ENCODE data around the gene ZNF784.

Gene ZNF784

GRCh38 chr19:55621673-55622231, 2.6 kb downstream of the ZNF784 start:
- DNase-seq (ENCODE audit: low read depth, low spot score), result no peak

GRCh38 chr19:55621205-55621672, 3.1 kb downstream of the ZNF784 start:
- no peak for DNase-seq (ENCODE audit: low read depth, low spot score)

- no peak for DNase-seq (ENCODE audit: low read depth, low spot score)
Measured at GRCh38 chr19:55620410-55621204, 3.8 kb downstream of the ZNF784 start.

GRCh38 chr19:55619286-55619685, 5.1 kb downstream of the ZNF784 start:
- DNase-seq (ENCODE audit: low read depth, low spot score), result no peak

GRCh38 chr19:55618426-55618825, 5.9 kb downstream of the ZNF784 start:
- DNase-seq (ENCODE audit: low read depth, low spot score), result no peak

- no peak for DNase-seq (ENCODE audit: low read depth, low spot score)
Measured at GRCh38 chr19:55617426-55617825, 6.9 kb downstream of the ZNF784 start.

- DNase-seq (ENCODE audit: low read depth, low spot score), result no peak
Measured at GRCh38 chr19:55616395-55616875, 7.9 kb downstream of the ZNF784 start.

- no peak for DNase-seq (ENCODE audit: low read depth, low spot score)
Measured at GRCh38 chr19:55615543-55616394, 8.6 kb downstream of the ZNF784 start.

- DNase-seq (ENCODE audit: low read depth, low spot score), result no peak
Measured at GRCh38 chr19:55614711-55615542, 9.4 kb downstream of the ZNF784 start.

GRCh38 chr19:55613930-55614710, 10.2 kb downstream of the ZNF784 start:
- no peak for DNase-seq (ENCODE audit: low read depth, low spot score)

GRCh38 chr19:55613396-55613795, 11.0 kb downstream of the ZNF784 start:
- no peak for DNase-seq (ENCODE audit: low read depth, low spot score)

GRCh38 chr19:55611983-55612645, 12.3 kb downstream of the ZNF784 start:
- DNase-seq (ENCODE audit: low read depth, low spot score), result no peak

- DNase-seq (ENCODE audit: low read depth, low spot score), result no peak
Measured at GRCh38 chr19:55611300-55611982, 12.9 kb downstream of the ZNF784 start.

GRCh38 chr19:55609326-55609725, 15.0 kb downstream of the ZNF784 start:
- DNase-seq (ENCODE audit: low read depth, low spot score), result no peak

- no peak for DNase-seq (ENCODE audit: low read depth, low spot score)
Measured at GRCh38 chr19:55606817-55607216, 17.5 kb downstream of the ZNF784 start.

- no peak for DNase-seq (ENCODE audit: low read depth, low spot score)
Measured at GRCh38 chr19:55606471-55606787, 17.9 kb downstream of the ZNF784 start.

GRCh38 chr19:55605637-55606470, 18.5 kb downstream of the ZNF784 start, which contains the start of gene ZNF865:
Gene ZNF865 (plus strand): TSS chr19:55605647. CDS start chr19:55613619, 7,972 bp downstream.
- peak; percentile 67 for DNase-seq (ENCODE audit: low read depth, low spot score)

GRCh38 chr19:55605207-55605636, 19.1 kb downstream of the ZNF784 start:
- peak; percentile 91 for DNase-seq (ENCODE audit: low read depth, low spot score)
